OCI-LY1 (cell line): ENCODE data around the gene REPS2.

Experiments used
- H2AFZ ChIP-seq: fragments of 200-600 bp; sonication (generic), shearing (Covaris generic); 2 replicates; pipeline ENCODE4 v1.6.0; 2014; ENCODE audit warnings: antibody characterized with exemption, mild to moderate bottlenecking, low read length
- H3F3A ChIP-seq: fragments of 200-600 bp; sonication (generic), shearing (Covaris generic); 2 replicates; pipeline ENCODE4 v1.6.0; 2014; ENCODE audit warnings: mild to moderate bottlenecking, antibody characterized with exemption, low read length, moderate library complexity; ENCODE audit not compliant: insufficient read depth
- H3K27ac ChIP-seq: fragments of 200-600 bp; sonication (generic); 2 replicates; pipeline ENCODE4 v1.5.1; 2014; ENCODE audit warnings: low read length, mixed run types, mild to moderate bottlenecking, low read depth; ENCODE audit not compliant: poor library complexity, severe bottlenecking
- H3K27me3 ChIP-seq: fragments of 200-600 bp; sonication (generic); 2 replicates; pipeline ENCODE4 v1.6.0; 2014; ENCODE audit warnings: antibody characterized with exemption, mild to moderate bottlenecking, low read length, moderate library complexity; ENCODE audit not compliant: insufficient read depth
- H3K36me3 ChIP-seq: fragments of 200-600 bp; sonication (generic); 2 replicates; pipeline ENCODE4 v1.6.1; 2014; ENCODE audit warnings: mild to moderate bottlenecking, antibody characterized with exemption, low read length, moderate library complexity, mixed read lengths; ENCODE audit not compliant: insufficient read depth
- H3K4me1 ChIP-seq: fragments of 200-600 bp; sonication (generic); 2 replicates; pipeline ENCODE4 v1.5.1; 2014; ENCODE audit warnings: mild to moderate bottlenecking, low read length, moderate library complexity; ENCODE audit not compliant: insufficient read depth, severe bottlenecking
- H3K4me2 ChIP-seq: fragments of 200-600 bp; sonication (generic), shearing (Covaris generic); 2 replicates; pipeline ENCODE4 v1.6.1; 2014; ENCODE audit warnings: low read length
- H3K4me3 ChIP-seq: fragments of 200-600 bp; sonication (generic); 2 replicates; pipeline ENCODE4 v1.5.1; 2014; ENCODE audit warnings: low read length, low read depth, mild to moderate bottlenecking, mixed read lengths; ENCODE audit not compliant: poor library complexity, severe bottlenecking
- H3K79me2 ChIP-seq: fragments of 200-600 bp; shearing (Covaris generic); 2 replicates; pipeline ENCODE4 v1.6.1; 2016; ENCODE audit warnings: mixed run types, low read length, mixed read lengths; ENCODE audit not compliant: insufficient read depth
- H3K9ac ChIP-seq: fragments of 200-600 bp; sonication (generic), shearing (Covaris generic); 2 replicates; pipeline ENCODE4 v1.6.1; 2014; ENCODE audit warnings: mild to moderate bottlenecking, low read length, mixed read lengths
- H3K9me2 ChIP-seq: fragments of 200-600 bp; sonication (generic), shearing (Covaris generic); 2 replicates; pipeline ENCODE4 v1.6.1; 2014; ENCODE audit warnings: low read depth, mild to moderate bottlenecking, low read length, mixed read lengths
- H3K9me3 ChIP-seq: fragments of 200-600 bp; shearing (Covaris generic); 2 replicates; pipeline ENCODE4 v1.6.1; 2014; ENCODE audit warnings: low read length, mixed read lengths
- H4K20me1 ChIP-seq: fragments of 200-600 bp; sonication (generic), shearing (Covaris generic); 2 replicates; pipeline ENCODE4 v1.6.0; 2016; ENCODE audit warnings: mild to moderate bottlenecking, low read length; ENCODE audit not compliant: insufficient read depth
- EZH2 ChIP-seq: fragments of 200-600 bp; sonication (generic), shearing (Covaris generic); IDR thresholded peaks from 2 replicates; pipeline ENCODE4 v1.8.0; 2017; ENCODE audit warnings: borderline replicate concordance, mixed run types, mild to moderate bottlenecking, antibody characterized with exemption, low read length, moderate library complexity, mixed read lengths
- TF ChIP-seq, protein P1 (sequence below): fragments of 200-600 bp; sonication (generic), shearing (Covaris generic); IDR thresholded peaks from 2 replicates; pipeline ENCODE4 v1.5.1; 2017; ENCODE audit warnings: mild to moderate bottlenecking, antibody characterized with exemption, low read length, moderate library complexity, mixed read lengths

Gene REPS2

DNA sequence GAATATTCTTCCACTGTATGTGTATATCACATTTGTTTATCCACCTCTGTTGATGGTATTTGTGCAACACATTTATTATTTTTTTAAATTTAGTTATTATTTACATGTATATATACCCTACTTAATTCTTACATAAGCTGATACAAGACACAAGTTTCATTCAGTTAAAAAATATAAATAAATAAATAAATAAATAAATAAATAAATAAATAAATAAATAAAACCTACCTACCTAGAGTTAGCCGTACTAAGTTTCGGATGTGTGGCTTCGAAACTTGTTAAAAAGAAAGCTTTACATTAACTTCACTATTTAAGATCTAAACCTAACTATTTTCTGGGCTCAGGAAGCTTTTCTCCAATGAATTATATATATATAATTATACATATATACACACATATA, 23.3 kb upstream of the REPS2 start:
- Histone ChIP-seq H3K9me2 (no peaks in the 10 kb centered on the region), H3F3A (no peaks in the 10 kb centered on the region), H3K4me3 (no peak overlapping the region), H3K4me2 (no peak overlapping the region), H4K20me1 (no peaks in the 10 kb centered on the region), H3K9ac (no peak overlapping the region), H3K27ac (no peak overlapping the region), H3K27me3 (no peaks in the 10 kb centered on the region), H3K79me2 (no peaks in the 10 kb centered on the region), H3K4me1 (no peaks in the 10 kb centered on the region), H3K9me3 (no peaks in the 10 kb centered on the region), H2AFZ (no peak overlapping the region), H3K36me3 (no peaks in the 10 kb centered on the region)
- TF ChIP-seq, protein P1, sequence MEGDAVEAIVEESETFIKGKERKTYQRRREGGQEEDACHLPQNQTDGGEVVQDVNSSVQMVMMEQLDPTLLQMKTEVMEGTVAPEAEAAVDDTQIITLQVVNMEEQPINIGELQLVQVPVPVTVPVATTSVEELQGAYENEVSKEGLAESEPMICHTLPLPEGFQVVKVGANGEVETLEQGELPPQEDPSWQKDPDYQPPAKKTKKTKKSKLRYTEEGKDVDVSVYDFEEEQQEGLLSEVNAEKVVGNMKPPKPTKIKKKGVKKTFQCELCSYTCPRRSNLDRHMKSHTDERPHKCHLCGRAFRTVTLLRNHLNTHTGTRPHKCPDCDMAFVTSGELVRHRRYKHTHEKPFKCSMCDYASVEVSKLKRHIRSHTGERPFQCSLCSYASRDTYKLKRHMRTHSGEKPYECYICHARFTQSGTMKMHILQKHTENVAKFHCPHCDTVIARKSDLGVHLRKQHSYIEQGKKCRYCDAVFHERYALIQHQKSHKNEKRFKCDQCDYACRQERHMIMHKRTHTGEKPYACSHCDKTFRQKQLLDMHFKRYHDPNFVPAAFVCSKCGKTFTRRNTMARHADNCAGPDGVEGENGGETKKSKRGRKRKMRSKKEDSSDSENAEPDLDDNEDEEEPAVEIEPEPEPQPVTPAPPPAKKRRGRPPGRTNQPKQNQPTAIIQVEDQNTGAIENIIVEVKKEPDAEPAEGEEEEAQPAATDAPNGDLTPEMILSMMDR: no peak
- TF ChIP-seq EZH2: no peak

DNA sequence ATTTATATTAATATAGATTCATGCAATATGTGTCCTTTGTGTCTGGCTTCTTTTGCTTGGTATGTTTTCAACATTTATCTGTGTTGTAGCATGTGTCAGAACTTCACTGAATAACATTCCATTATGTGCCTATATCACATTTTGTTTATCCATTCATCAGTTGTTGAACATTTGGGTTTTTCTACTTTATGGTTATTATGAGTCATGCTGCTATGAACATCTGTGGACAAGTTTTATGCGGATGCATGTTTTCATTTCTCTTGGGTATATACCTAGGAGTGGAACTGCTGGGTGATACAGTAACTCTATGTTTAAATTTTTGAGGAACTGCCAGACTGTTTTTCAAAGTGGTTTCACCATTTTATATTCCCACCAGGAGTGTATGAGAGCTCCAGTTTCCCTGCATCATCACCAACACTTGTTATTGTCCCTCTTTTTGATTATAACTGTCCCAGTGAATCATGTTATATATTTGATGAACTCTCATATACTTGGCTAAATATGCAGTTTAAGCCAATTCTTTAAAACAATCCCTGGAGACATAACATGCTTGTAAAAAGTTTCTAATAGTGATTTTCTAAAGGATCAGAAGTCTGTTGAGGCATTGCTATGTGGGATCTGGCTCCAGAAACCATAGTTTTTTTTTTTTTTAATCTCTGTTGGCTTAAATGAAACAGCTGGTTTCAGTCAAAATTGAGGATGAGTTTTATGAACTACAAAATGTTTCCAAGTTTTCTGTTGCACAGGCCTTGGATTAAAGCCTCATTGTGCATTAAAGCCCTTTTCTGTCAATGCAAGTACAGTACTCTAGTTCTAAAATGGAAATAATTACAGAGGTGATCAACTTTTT, 21.6 kb upstream of the REPS2 start:
- H3K79me2 ChIP-seq: no peaks in the 10 kb centered on the region
- no peak overlapping the region for H3K9ac ChIP-seq
- no peaks in the 10 kb centered on the region for H3F3A ChIP-seq
- H3K36me3 ChIP-seq: no peaks in the 10 kb centered on the region
- no peaks in the 10 kb centered on the region for H3K9me3 ChIP-seq
- TF ChIP-seq, protein P1: no peak
- TF ChIP-seq EZH2: no peak
- no peaks in the 10 kb centered on the region for H3K27me3 ChIP-seq
- H4K20me1 ChIP-seq: no peaks in the 10 kb centered on the region
- H3K9me2 ChIP-seq: no peaks in the 10 kb centered on the region
- H2AFZ ChIP-seq: no peak overlapping the region
- no peak overlapping the region for H3K27ac ChIP-seq
- H3K4me3 ChIP-seq: no peak overlapping the region
- no peak overlapping the region for H3K4me2 ChIP-seq
- H3K4me1 ChIP-seq: no peaks in the 10 kb centered on the region

DNA sequence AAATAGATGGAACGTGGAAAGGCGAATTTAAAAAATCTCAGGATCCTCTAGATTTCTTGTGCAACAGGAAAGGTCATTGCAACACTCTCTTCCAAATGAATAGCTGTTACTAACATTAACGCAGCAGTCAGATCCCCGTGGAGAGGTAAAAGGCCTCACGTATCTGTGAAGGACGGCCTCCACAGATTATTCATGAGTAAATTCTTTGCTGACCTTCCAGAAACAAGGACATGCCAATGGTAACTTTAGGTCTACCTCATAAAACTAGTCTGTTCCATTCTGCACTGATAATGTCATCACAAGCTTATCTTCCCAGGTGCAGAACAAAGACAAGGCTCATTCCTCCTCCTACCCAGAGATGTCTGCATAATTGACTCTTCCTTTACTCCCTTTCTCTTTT, 16.1 kb upstream of the REPS2 start:
- H3K27ac ChIP-seq: no peak overlapping the region

More for the DNA sequence above, 16.1 kb upstream of the REPS2 start:
- H3K36me3 ChIP-seq: no peaks in the 10 kb centered on the region
- no peaks in the 10 kb centered on the region for H3K9me2 ChIP-seq
- H3K9ac ChIP-seq: no peak overlapping the region
- H3K9me3 ChIP-seq: no peaks in the 10 kb centered on the region
- H3K4me2 ChIP-seq: no peak overlapping the region
- no peaks in the 10 kb centered on the region for H3K79me2 ChIP-seq
- H2AFZ ChIP-seq: no peak overlapping the region
- TF ChIP-seq, protein P1: no peak
- TF ChIP-seq EZH2: no peak
- no peaks in the 10 kb centered on the region for H3K4me1 ChIP-seq
- no peak overlapping the region for H3K4me3 ChIP-seq
- H3K27me3 ChIP-seq: no peaks in the 10 kb centered on the region
- no peaks in the 10 kb centered on the region for H4K20me1 ChIP-seq
- H3F3A ChIP-seq: no peaks in the 10 kb centered on the region
